ENCODE data around the gene MARCHF10.

GRCh38 chr17:62723842-62724241 lies 84.3 kb downstream of the MARCHF10 start:
- TF ChIP-seq CTCF (IDR thresholded peaks at IDR 0.05) (no peak), POLR2A (IDR thresholded peaks at IDR 0.05) (no peak), POLR2AphosphoS5 (IDR thresholded peaks at IDR 0.05; ENCODE audit: insufficient read depth in 1 of 2, low read depth in 1 of 2) (no peak)

All from vagina (tissue), 2 donors.